Mesenchymal stem cell (in vitro differentiated cells and primary cell): ENCODE data around the gene USF3.

Experiments
- DNase-seq: peaks from one replicate; pipeline ENCODE4 v3.0.0-alpha.2; 2013
- H2AFZ ChIP-seq: one replicate; pipeline ENCODE4 v1.6.1; 2013; ENCODE audit warnings: low read depth, mild to moderate bottlenecking, control low read depth, inconsistent platforms, low read length, moderate library complexity
- H2AK5ac ChIP-seq: 2 replicates; pipeline ENCODE4 v1.6.1; 2013; ENCODE audit warnings: low read length, moderate library complexity, mild to moderate bottlenecking, inconsistent platforms; ENCODE audit not compliant: severe bottlenecking
- H2BK120ac ChIP-seq: one replicate; pipeline ENCODE4 v1.6.1; 2013; ENCODE audit warnings: low read depth, mild to moderate bottlenecking, inconsistent platforms, low read length, moderate library complexity
- H2BK12ac ChIP-seq, 2 experiments: one replicate each; pipeline ENCODE4 v1.6.1; 2013; ENCODE audit warnings: inconsistent platforms in 2 of 2, low read length in 2 of 2, mild to moderate bottlenecking in 2 of 2, moderate library complexity in 2 of 2, control low read depth in 1 of 2
- H2BK15ac ChIP-seq: one replicate; pipeline ENCODE4 v1.6.1; 2013; ENCODE audit warnings: mild to moderate bottlenecking, low read depth, inconsistent platforms; ENCODE audit not compliant: poor library complexity, severe bottlenecking
- H2BK5ac ChIP-seq: 2 replicates; pipeline ENCODE4 v1.6.1; 2013; ENCODE audit warnings: low read depth, mild to moderate bottlenecking, low read length, control low read depth, inconsistent platforms; ENCODE audit not compliant: poor library complexity, severe bottlenecking
- H3K14ac ChIP-seq, 2 experiments: one replicate each; pipeline ENCODE4 v1.6.1; 2013; ENCODE audit warnings: inconsistent platforms in 2 of 2, low read length in 2 of 2, control low read depth in 1 of 2, mild to moderate bottlenecking in 1 of 2, moderate library complexity in 1 of 2
- H3K18ac ChIP-seq, 2 experiments: one replicate each; pipeline ENCODE4 v1.6.1; 2013; ENCODE audit warnings: inconsistent platforms in 2 of 2, low read length in 2 of 2, control low read depth in 1 of 2, low read depth in 1 of 2, mild to moderate bottlenecking in 1 of 2
- H3K23ac ChIP-seq, 2 experiments: one replicate each; pipeline ENCODE4 v1.6.1; 2013; ENCODE audit warnings: inconsistent platforms in 2 of 2, low read length in 2 of 2, mild to moderate bottlenecking in 2 of 2, moderate library complexity in 2 of 2, control low read depth in 1 of 2
- H3K27ac ChIP-seq: 2 replicates; pipeline ENCODE4 v1.5.1; 2013; ENCODE audit warnings: mild to moderate bottlenecking, moderate library complexity, low read length, control low read depth, inconsistent platforms; ENCODE audit not compliant: poor library complexity, severe bottlenecking
- H3K27me3 ChIP-seq, 2 experiments: 2 replicates each; pipeline versions ENCODE4 v1.6.1 to v1.7.0; 2013; ENCODE audit warnings: low read length in 2 of 2, mild to moderate bottlenecking in 2 of 2, moderate library complexity in 2 of 2, control low read depth in 1 of 2, inconsistent platforms in 1 of 2; ENCODE audit not compliant: control insufficient read depth in 1 of 2, insufficient read depth in 1 of 2
- H3K36me3 ChIP-seq, 2 experiments: 2 replicates each; pipeline versions ENCODE4 v1.6.1 to v1.7.0; 2013; ENCODE audit warnings: low read length in 2 of 2, control low read depth in 1 of 2, inconsistent platforms in 1 of 2, low read depth in 1 of 2, mild to moderate bottlenecking in 1 of 2; ENCODE audit not compliant: insufficient read depth in 2 of 2, control insufficient read depth in 1 of 2
- H3K4ac ChIP-seq, 2 experiments: one replicate each; pipeline ENCODE4 v1.6.1; 2013; ENCODE audit warnings: inconsistent platforms in 2 of 2, low read length in 2 of 2, mild to moderate bottlenecking in 2 of 2, moderate library complexity in 2 of 2, control low read depth in 1 of 2, low read depth in 1 of 2
- H3K4me1 ChIP-seq: 2 replicates; pipeline ENCODE4 v1.6.1; 2013; ENCODE audit warnings: low read depth, low read length, control low read depth; ENCODE audit not compliant: control insufficient read depth, insufficient read depth
- H3K4me2 ChIP-seq: 2 replicates; pipeline ENCODE4 v1.6.1; 2013; ENCODE audit warnings: low read length, mild to moderate bottlenecking, inconsistent platforms; ENCODE audit not compliant: poor library complexity, severe bottlenecking
- H3K4me3 ChIP-seq, 2 experiments: 2 replicates each; pipeline versions ENCODE4 v1.5.1 to v1.7.0; 2013; ENCODE audit warnings: low read length in 2 of 2, mild to moderate bottlenecking in 2 of 2, control low read depth in 1 of 2, low read depth in 1 of 2; ENCODE audit not compliant: insufficient read depth in 1 of 2
- H3K79me1 ChIP-seq: replicated peaks from 2 replicates; pipeline ENCODE4 v1.6.1; 2013; ENCODE audit warnings: mild to moderate bottlenecking, control low read depth, low read length, inconsistent platforms; ENCODE audit not compliant: poor library complexity, severe bottlenecking
- H3K9ac ChIP-seq: 2 replicates; pipeline ENCODE4 v1.7.0; 2013; ENCODE audit warnings: mild to moderate bottlenecking, low read length, moderate library complexity
- H3K9me3 ChIP-seq: 2 replicates; pipeline ENCODE4 v1.7.0; 2013; ENCODE audit warnings: mild to moderate bottlenecking, low read length; ENCODE audit not compliant: control insufficient read depth
- H4K8ac ChIP-seq: one replicate; pipeline ENCODE4 v1.6.1; 2013; ENCODE audit warnings: inconsistent platforms, mild to moderate bottlenecking, low read length, moderate library complexity
- H4K91ac ChIP-seq: one replicate; pipeline ENCODE4 v1.6.1; 2013; ENCODE audit warnings: mild to moderate bottlenecking, low read length, inconsistent platforms
- WGBS: methylation state at CpG from one replicate; pipeline ENCODE4 v1.1.7; 2013; ENCODE audit warnings: mixed read lengths; 5-methylcytosine and 5-hydroxymethylcytosine counted together

The USF3 gene

GRCh38 chr3:113684271-113684819 is 12.1 kb downstream of the USF3 start:
- H4K91ac ChIP-seq: no peak overlapping the region

GRCh38 chr3:113678773-113679172 is 17.7 kb downstream of the USF3 start:
- H2BK120ac ChIP-seq: no peak overlapping the region
- H3K4me2 ChIP-seq: no peak overlapping the region
- H4K8ac ChIP-seq: no peak overlapping the region
- WGBS: no CpG with 5 or more reads among the region's 4 CpGs
- no peak overlapping the region for H3K23ac ChIP-seq
- no peak for DNase-seq
- no peak overlapping the region for H3K18ac ChIP-seq
- no peaks in the 10 kb centered on the region for H3K9me3 ChIP-seq
- H3K4me1 ChIP-seq: no peaks in the 10 kb centered on the region
- no peak overlapping the region for H4K91ac ChIP-seq
- no peak overlapping the region for H3K14ac ChIP-seq
- no peak overlapping the region for H3K4me3 ChIP-seq
- H2BK12ac ChIP-seq: no peak overlapping the region
- no peak overlapping the region for H3K27ac ChIP-seq
- H3K27me3 ChIP-seq: no peaks in the 10 kb centered on the region
- peaks cover 0 to 30% of the 10 kb centered on the region in 2 experiments for H3K36me3 ChIP-seq
- H2AK5ac ChIP-seq: no peak overlapping the region
- H2AFZ ChIP-seq: no peak overlapping the region
- no peak overlapping the region for H3K9ac ChIP-seq
- no peak overlapping the region for H2BK15ac ChIP-seq
- peaks cover 25% of the 10 kb centered on the region for H3K79me1 ChIP-seq
- no peak overlapping the region for H3K4ac ChIP-seq
- no peak overlapping the region for H2BK5ac ChIP-seq

More at GRCh38 chr3:113684271-113684819, 12.1 kb downstream of the USF3 start:
- no peak overlapping the region for H3K4me2 ChIP-seq
- no peak overlapping the region for H2BK12ac ChIP-seq
- H3K14ac ChIP-seq: no peak overlapping the region
- DNase-seq: no peak
- H2AK5ac ChIP-seq: no peak overlapping the region
- no peak overlapping the region for H3K4ac ChIP-seq
- H3K18ac ChIP-seq: no peak overlapping the region
- H3K23ac ChIP-seq: no peak overlapping the region
- no peak overlapping the region for H2BK120ac ChIP-seq
- H3K9me3 ChIP-seq: no peaks in the 10 kb centered on the region
- H2BK5ac ChIP-seq: no peak overlapping the region
- H3K27me3 ChIP-seq: no peaks in the 10 kb centered on the region
- H2AFZ ChIP-seq: no peak overlapping the region
- no peak overlapping the region for H4K8ac ChIP-seq
- H3K4me1 ChIP-seq: peaks cover 9% of the 10 kb centered on the region
- no peak overlapping the region for H2BK15ac ChIP-seq
- H3K4me3 ChIP-seq: no peak overlapping the region
- no CpG with 5 or more reads among the region's 3 CpGs for WGBS
- no peak overlapping the region for H3K27ac ChIP-seq
- peaks cover 22% of the 10 kb centered on the region for H3K79me1 ChIP-seq
- H3K9ac ChIP-seq: no peak overlapping the region
- no peaks in the 10 kb centered on the region for H3K36me3 ChIP-seq

GRCh38 chr3:113677737-113678136 is 18.7 kb downstream of the USF3 start:
- Histone ChIP-seq H2AK5ac (no peak overlapping the region), H3K9me3 (no peaks in the 10 kb centered on the region), H2BK15ac (no peak overlapping the region), H3K4me1 (no peaks in the 10 kb centered on the region), H4K91ac (no peak overlapping the region), H4K8ac (no peak overlapping the region), H2BK120ac (no peak overlapping the region), H3K18ac (no peak overlapping the region), H2BK5ac (no peak overlapping the region), H3K4me3 (no peak overlapping the region), H3K9ac (no peak overlapping the region), H3K79me1 (peaks cover 25% of the 10 kb centered on the region), H3K27ac (no peak overlapping the region), H3K4me2 (no peak overlapping the region), H3K27me3 (no peaks in the 10 kb centered on the region), H3K14ac (no peak overlapping the region), H2BK12ac (no peak overlapping the region), H3K4ac (no peak overlapping the region), H3K36me3 (peaks cover 2 to 37% of the 10 kb centered on the region in 2 experiments), H2AFZ (no peak overlapping the region), H3K23ac (no peak overlapping the region)
- WGBS: no CpG with 5 or more reads among the region's 1 CpG
- DNase-seq: no peak

GRCh38 chr3:113676261-113676660 is 20.2 kb downstream of the USF3 start:
- no peak overlapping the region for H3K27ac ChIP-seq
- H3K36me3 ChIP-seq: peaks cover 6 to 43% of the 10 kb centered on the region in 2 experiments
- H3K14ac ChIP-seq: no peak overlapping the region
- H3K23ac ChIP-seq: no peak overlapping the region
- no peak overlapping the region for H4K91ac ChIP-seq
- H3K27me3 ChIP-seq: no peaks in the 10 kb centered on the region
- no peak overlapping the region for H3K4me2 ChIP-seq
- no peak overlapping the region for H3K4me3 ChIP-seq
- no peak overlapping the region for H3K18ac ChIP-seq
- no peaks in the 10 kb centered on the region for H3K9me3 ChIP-seq
- no peak overlapping the region for H3K4ac ChIP-seq
- no peak overlapping the region for H2AK5ac ChIP-seq
- H3K79me1 ChIP-seq: peaks cover 22% of the 10 kb centered on the region
- no peak overlapping the region for H2BK5ac ChIP-seq
- no peak overlapping the region for H2AFZ ChIP-seq
- H2BK120ac ChIP-seq: no peak overlapping the region
- no peak overlapping the region for H3K9ac ChIP-seq
- H2BK12ac ChIP-seq: no peak overlapping the region
- H2BK15ac ChIP-seq: no peak overlapping the region
- H3K4me1 ChIP-seq: no peaks in the 10 kb centered on the region
- no peak overlapping the region for H4K8ac ChIP-seq
- DNase-seq: no peak
- WGBS: 81% methylated on average over 3 of the region's 3 CpGs
